Hepatocyte (in vitro differentiated cells): ENCODE results near the gene TNS3.

ENCODE experiments used
- CTCF ChIP-seq: fragments of 200-600 bp; sonication (generic); IDR thresholded peaks from 2 replicates; pipeline ENCODE4 v1.5.1; 2016; ENCODE audit warnings: antibody characterized with exemption, mild to moderate bottlenecking; ENCODE audit not compliant: poor library complexity
- EZH2 ChIP-seq: fragments of 200-600 bp; sonication (generic); IDR thresholded peaks from 2 replicates; pipeline ENCODE4 v1.6.1; 2016; ENCODE audit warnings: antibody characterized with exemption, mild to moderate bottlenecking, borderline replicate concordance

GRCh38 chr7:47266131-47266706 is 315.7 kb downstream of the TNS3 start:
- TF ChIP-seq EZH2 (no peak), CTCF (peak; percentile 97)
